K562 (cell line): ENCODE results near the gene IL1R1.

Source experiments
- CEBPG ChIP-seq, 3 experiments: fragments of 200-800 bp in 1 of 3; sonication (Bioruptor generic) in 1 of 3; sonication (generic) in 1 of 3; formaldehyde crosslinking in 1 of 3; IDR thresholded peaks in 2 of 3; conservative IDR thresholded peaks in 1 of 3; 2 replicates each; pipeline versions ENCODE4 v1.6.1 to v1.8.0; 2016 to 2022; ENCODE audit warnings: missing compliant biosample characterization in 2 of 3, missing genetic modification characterization in 2 of 3, mild to moderate bottlenecking in 1 of 3, missing genetic modification reagents in 1 of 3
- EZH2 ChIP-seq: IDR thresholded peaks from 2 replicates; pipeline ENCODE4 v1.6.1; 2012; ENCODE audit warnings: low read depth, mild to moderate bottlenecking, inconsistent platforms, low read length, borderline replicate concordance
- FOXJ2 ChIP-seq: fragments of 200-800 bp; sonication (Bioruptor generic); IDR thresholded peaks from 2 replicates; pipeline ENCODE4 v1.6.1; 2016; ENCODE audit warnings: missing genetic modification characterization, missing compliant biosample characterization
- KAT2B ChIP-seq: IDR thresholded peaks from one replicate; pipeline ENCODE4 v1.6.1; 2012; ENCODE audit warnings: low read depth, mild to moderate bottlenecking, control low read depth, inconsistent platforms, low read length, moderate library complexity
- MAFK ChIP-seq: IDR thresholded peaks from 2 replicates; pipeline ENCODE4 v1.6.1; 2011; ENCODE audit warnings: low read length, improper control_type of control experiment
- POLR2A ChIP-seq: fragments of 450-650 bp; conservative IDR thresholded peaks from 2 replicates; pipeline ENCODE4 v1.6.1; 2016
- POLR2AphosphoS5 ChIP-seq: IDR thresholded peaks from 2 replicates; pipeline ENCODE4 v1.6.1; 2011; ENCODE audit warnings: mild to moderate bottlenecking, low read depth, low read length, moderate library complexity; ENCODE audit not compliant: control insufficient read depth, insufficient read depth
- SP2 ChIP-seq: IDR thresholded peaks from 2 replicates; pipeline ENCODE4 v1.6.1; 2011; ENCODE audit warnings: mild to moderate bottlenecking, low read depth, low read length, moderate library complexity; ENCODE audit not compliant: poor library complexity, severe bottlenecking; ENCODE audit errors: extremely low read depth
- YY1 ChIP-seq, 3 experiments: IDR thresholded peaks; 2 replicates each; pipeline ENCODE4 v1.6.1; 2011; ENCODE audit warnings: low read length in 2 of 3, mild to moderate bottlenecking in 2 of 3, moderate library complexity in 2 of 3, borderline replicate concordance in 1 of 3, control low read depth in 1 of 3, low read depth in 1 of 3; ENCODE audit not compliant: insufficient read depth in 3 of 3, insufficient replicate concordance in 2 of 3, control insufficient read depth in 1 of 3, insufficient read length in 1 of 3; ENCODE audit errors: extremely low read depth in 1 of 3
- ZEB2 ChIP-seq: fragments of 450-650 bp; IDR thresholded peaks from 2 replicates; pipeline ENCODE4 v1.6.1; 2016
- ZNF274 ChIP-seq: IDR thresholded peaks from 2 replicates; pipeline ENCODE4 v1.6.1; 2011; ENCODE audit warnings: low read depth, mild to moderate bottlenecking, low read length, moderate library complexity, borderline replicate concordance
- TF ChIP-seq, protein P1 (sequence below), 3 experiments: IDR thresholded peaks in 2 of 3; conservative IDR thresholded peaks in 1 of 3; 2 replicates each; pipeline ENCODE4 v1.5.1; 2011 to 2012; ENCODE audit warnings: low read length in 3 of 3, mild to moderate bottlenecking in 3 of 3, control low read depth in 2 of 3, improper control_type of control experiment in 1 of 3, inconsistent platforms in 1 of 3, low read depth in 1 of 3, mixed read lengths in 1 of 3, moderate library complexity in 1 of 3; ENCODE audit not compliant: insufficient read depth in 2 of 3
- TF ChIP-seq, protein P2 (sequence below), 3 experiments: fragments of 200-800 bp in 1 of 3; fragments of 250-450 bp in 1 of 3; fragments of 450-650 bp in 1 of 3; sonication (Bioruptor Pico) in 1 of 3; sonication (Bioruptor generic) in 1 of 3; formaldehyde crosslinking in 1 of 3; IDR thresholded peaks; 2 replicates each; pipeline versions ENCODE4 v1.6.1 to v1.8.0; 2016 to 2022; ENCODE audit warnings: mild to moderate bottlenecking in 2 of 3, missing genetic modification characterization in 2 of 3, missing compliant biosample characterization in 1 of 3, moderate library complexity in 1 of 3

DNA sequence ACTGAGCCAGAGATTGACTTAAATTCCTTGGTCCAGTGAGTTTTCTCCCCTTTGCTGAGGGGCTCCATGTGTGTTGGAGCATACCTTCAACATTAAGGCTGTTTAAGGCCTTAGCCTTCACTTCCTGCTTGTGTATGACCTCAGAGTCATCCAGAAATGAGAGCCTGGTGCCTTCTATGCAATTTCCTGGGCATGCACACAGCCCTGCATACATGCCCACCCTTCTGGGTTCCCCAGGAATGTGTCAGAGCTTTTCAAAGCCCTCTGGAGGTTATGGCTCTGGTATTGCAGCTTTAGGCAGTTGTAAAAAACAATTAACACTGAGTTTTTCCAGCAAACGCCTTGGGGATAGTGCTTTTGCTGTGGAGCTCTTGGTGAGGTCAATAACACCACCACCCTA, 16.7 kb downstream of the IL1R1 start:
- TF ChIP-seq, protein P1, sequence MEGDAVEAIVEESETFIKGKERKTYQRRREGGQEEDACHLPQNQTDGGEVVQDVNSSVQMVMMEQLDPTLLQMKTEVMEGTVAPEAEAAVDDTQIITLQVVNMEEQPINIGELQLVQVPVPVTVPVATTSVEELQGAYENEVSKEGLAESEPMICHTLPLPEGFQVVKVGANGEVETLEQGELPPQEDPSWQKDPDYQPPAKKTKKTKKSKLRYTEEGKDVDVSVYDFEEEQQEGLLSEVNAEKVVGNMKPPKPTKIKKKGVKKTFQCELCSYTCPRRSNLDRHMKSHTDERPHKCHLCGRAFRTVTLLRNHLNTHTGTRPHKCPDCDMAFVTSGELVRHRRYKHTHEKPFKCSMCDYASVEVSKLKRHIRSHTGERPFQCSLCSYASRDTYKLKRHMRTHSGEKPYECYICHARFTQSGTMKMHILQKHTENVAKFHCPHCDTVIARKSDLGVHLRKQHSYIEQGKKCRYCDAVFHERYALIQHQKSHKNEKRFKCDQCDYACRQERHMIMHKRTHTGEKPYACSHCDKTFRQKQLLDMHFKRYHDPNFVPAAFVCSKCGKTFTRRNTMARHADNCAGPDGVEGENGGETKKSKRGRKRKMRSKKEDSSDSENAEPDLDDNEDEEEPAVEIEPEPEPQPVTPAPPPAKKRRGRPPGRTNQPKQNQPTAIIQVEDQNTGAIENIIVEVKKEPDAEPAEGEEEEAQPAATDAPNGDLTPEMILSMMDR (IDR thresholded peaks at IDR 0.05 in 2 of 3, conservative IDR thresholded peaks at IDR 0.05 in 1 of 3; ENCODE audit: insufficient read depth in 2 of 3, low read depth in 1 of 3, low read length in 3 of 3), result no peak
- TF ChIP-seq, protein P2, sequence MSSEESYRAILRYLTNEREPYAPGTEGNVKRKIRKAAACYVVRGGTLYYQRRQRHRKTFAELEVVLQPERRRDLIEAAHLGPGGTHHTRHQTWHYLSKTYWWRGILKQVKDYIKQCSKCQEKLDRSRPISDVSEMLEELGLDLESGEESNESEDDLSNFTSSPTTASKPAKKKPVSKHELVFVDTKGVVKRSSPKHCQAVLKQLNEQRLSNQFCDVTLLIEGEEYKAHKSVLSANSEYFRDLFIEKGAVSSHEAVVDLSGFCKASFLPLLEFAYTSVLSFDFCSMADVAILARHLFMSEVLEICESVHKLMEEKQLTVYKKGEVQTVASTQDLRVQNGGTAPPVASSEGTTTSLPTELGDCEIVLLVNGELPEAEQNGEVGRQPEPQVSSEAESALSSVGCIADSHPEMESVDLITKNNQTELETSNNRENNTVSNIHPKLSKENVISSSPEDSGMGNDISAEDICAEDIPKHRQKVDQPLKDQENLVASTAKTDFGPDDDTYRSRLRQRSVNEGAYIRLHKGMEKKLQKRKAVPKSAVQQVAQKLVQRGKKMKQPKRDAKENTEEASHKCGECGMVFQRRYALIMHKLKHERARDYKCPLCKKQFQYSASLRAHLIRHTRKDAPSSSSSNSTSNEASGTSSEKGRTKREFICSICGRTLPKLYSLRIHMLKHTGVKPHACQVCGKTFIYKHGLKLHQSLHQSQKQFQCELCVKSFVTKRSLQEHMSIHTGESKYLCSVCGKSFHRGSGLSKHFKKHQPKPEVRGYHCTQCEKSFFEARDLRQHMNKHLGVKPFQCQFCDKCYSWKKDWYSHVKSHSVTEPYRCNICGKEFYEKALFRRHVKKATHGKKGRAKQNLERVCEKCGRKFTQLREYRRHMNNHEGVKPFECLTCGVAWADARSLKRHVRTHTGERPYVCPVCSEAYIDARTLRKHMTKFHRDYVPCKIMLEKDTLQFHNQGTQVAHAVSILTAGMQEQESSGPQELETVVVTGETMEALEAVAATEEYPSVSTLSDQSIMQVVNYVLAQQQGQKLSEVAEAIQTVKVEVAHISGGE (CRISPR knock-in tag; IDR thresholded peaks at IDR 0.05), result no peak
- TF ChIP-seq POLR2A (no peak), CEBPG (CRISPR knock-in tag; IDR thresholded peaks at IDR 0.05) (no peak), CEBPG (tag; conservative IDR thresholded peaks at IDR 0.05 in 1 of 2, IDR thresholded peaks at IDR 0.05 in 1 of 2) (no peak), YY1 (IDR thresholded peaks at IDR 0.05; ENCODE audit: borderline replicate concordance in 1 of 3, control insufficient read depth in 1 of 3, extremely low read depth in 1 of 3, insufficient read depth in 3 of 3, insufficient read length in 1 of 3, insufficient replicate concordance in 2 of 3, low read depth in 1 of 3, low read length in 2 of 3) (no peak), FOXJ2 (tag) (no peak), POLR2AphosphoS5 (no peak), SP2 (no peak), EZH2 (no peak), ZEB2 (no peak), KAT2B (no peak), ZNF274 (no peak), MAFK (no peak)
